ENCODE measurements around the gene MGAT5. TPM values are rescaled to one million over a fixed set of nuclear protein-coding genes. Genes with fewer than 3 reads are reported as not detected.

The MGAT5 gene
- total and polyA plus RNA-seq, 8 donors: 2.9 to 36.9 (median 19.6) TPM

DNA sequence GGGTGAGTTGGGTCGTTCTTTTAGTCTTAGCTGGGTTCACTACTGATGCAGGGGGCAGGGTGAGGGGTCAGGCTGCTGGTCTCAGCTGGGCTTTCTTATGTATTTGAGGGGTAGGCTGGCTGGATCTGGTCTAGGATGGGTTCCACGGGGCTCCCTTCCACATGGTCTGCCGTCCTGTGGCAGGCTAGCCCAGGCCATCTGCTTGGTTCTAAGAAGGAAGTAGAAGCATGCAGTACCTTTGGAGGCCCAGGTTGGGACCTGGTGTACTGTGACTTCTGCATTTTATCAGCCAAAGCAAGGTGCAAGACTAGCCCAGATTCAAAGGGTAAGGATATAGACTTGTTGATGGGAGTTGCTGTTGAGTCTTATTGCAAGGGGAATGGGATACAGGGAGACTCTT, 35.5 kb upstream of the MGAT5 start:
- Histone ChIP-seq H3K36me3 (no peaks in the 10 kb centered on the region), H3K4me1 (peaks cover 10 to 31% (median 11%) of the 10 kb centered on the region in 3 donors), H3K4me3 (no peak overlapping the region), H3K27me3 (no peaks in the 10 kb centered on the region), H3K27ac (no peak overlapping the region), H3K9me3 (no peaks in the 10 kb centered on the region)
- intact Hi-C loops (cut with DNase I): no loop called here
- 92 to 95% methylated on average over 3 of the region's 3 CpGs for WGBS, 2 donors
- ATAC-seq (no peak), FAIRE-seq (no peak), DNase-seq (no peak)
- TF ChIP-seq, protein P1, sequence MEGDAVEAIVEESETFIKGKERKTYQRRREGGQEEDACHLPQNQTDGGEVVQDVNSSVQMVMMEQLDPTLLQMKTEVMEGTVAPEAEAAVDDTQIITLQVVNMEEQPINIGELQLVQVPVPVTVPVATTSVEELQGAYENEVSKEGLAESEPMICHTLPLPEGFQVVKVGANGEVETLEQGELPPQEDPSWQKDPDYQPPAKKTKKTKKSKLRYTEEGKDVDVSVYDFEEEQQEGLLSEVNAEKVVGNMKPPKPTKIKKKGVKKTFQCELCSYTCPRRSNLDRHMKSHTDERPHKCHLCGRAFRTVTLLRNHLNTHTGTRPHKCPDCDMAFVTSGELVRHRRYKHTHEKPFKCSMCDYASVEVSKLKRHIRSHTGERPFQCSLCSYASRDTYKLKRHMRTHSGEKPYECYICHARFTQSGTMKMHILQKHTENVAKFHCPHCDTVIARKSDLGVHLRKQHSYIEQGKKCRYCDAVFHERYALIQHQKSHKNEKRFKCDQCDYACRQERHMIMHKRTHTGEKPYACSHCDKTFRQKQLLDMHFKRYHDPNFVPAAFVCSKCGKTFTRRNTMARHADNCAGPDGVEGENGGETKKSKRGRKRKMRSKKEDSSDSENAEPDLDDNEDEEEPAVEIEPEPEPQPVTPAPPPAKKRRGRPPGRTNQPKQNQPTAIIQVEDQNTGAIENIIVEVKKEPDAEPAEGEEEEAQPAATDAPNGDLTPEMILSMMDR (IDR thresholded peaks at IDR 0.05): no peak

DNA sequence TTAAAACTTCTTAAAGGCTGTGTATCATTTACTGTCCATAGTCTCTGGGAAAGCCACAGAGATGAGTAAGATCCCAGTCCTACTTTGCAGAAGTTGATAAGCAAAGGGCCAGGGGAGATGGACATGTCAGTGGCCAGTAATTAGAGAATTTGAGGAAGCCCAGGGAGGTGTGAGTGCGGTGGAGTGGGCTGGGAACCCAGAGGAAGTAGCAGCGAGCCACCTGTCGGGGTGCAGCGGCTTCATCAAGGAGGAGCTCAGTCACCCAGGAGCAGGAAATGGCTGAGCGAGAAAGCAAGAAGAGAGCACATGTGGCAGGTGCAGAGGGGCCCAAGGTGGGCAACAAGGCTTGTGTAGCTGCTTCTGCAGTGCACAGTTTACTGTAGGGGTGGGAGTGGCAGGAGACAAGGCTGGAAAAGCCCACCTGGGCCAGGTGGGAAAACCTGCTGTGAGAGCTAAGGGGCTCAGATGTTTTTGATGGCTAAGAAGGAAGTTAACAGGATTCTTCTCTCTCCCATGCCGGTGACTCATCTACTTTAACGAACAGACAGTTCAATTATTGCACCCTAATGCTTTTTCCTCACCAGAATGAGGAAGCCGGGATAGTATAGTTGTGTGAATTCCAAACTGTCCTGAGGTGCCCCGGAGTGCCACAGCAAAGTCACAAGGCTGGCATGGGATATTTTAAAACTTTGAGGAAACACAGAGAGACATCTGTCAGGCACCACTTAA, 34.8 kb upstream of the MGAT5 start:
- H3K27me3 ChIP-seq: no peaks in the 10 kb centered on the region
- TF ChIP-seq, protein P1 (IDR thresholded peaks at IDR 0.05): no peak
- H3K4me3 ChIP-seq: no peak overlapping the region
- 74 to 83% methylated on average over 9 of the region's 9 CpGs for WGBS, 2 donors
- intact Hi-C loops (cut with DNase I): no loop called here
- H3K27ac ChIP-seq: no peak overlapping the region
- DNase-seq: no peak
- H3K4me1 ChIP-seq: peaks cover 10 to 31% (median 11%) of the 10 kb centered on the region in 3 donors
- no peaks in the 10 kb centered on the region for H3K9me3 ChIP-seq
- ATAC-seq: peak in 3 of 4 donors; percentile 52 to 69 (median 54)
- no peaks in the 10 kb centered on the region for H3K36me3 ChIP-seq
- FAIRE-seq: no peak

DNA sequence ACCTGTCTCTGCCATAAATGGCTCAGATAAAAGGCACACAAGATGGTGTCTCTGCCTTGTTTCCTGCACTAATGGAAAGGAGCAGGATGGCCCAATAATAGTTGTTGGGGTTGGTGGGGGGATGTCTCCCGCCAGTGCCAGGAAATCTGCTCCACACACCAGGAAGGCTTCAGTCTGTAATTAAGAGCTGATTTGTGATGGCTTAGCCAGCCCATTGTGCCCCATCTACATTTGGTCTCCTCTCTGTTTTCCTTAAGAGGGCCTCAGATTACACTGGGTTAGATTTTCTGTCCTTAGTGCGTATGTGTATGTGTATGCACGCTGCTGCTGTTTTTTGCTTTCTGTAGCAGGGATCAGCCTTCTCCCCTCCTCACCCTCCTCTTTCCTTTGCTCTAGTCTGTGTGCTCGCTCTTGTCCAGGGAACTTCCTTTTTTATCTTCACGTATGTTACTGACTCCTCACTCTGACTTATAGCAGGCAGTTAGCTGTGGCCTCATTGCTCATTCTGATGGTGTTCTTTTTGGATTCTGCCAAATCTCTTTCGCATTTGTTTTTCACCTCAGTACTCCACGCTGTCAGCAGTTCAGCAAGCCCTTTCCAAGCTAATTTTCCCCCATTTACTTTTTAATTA, 33.4 kb upstream of the MGAT5 start:
- no peak for ATAC-seq
- TF ChIP-seq, protein P1 (IDR thresholded peaks at IDR 0.05): no peak
- H3K9me3 ChIP-seq: no peaks in the 10 kb centered on the region
- no peak for FAIRE-seq
- H3K4me3 ChIP-seq: no peak overlapping the region
- H3K4me1 ChIP-seq: peaks cover 10 to 31% (median 11%) of the 10 kb centered on the region in 3 donors
- no peaks in the 10 kb centered on the region for H3K36me3 ChIP-seq
- DNase-seq: no peak
- no peak overlapping the region for H3K27ac ChIP-seq
- H3K27me3 ChIP-seq: no peaks in the 10 kb centered on the region
- intact Hi-C loops (cut with DNase I): no loop called here
- WGBS, 2 donors: 94 to 96% methylated on average over 7 of the region's 7 CpGs

DNA sequence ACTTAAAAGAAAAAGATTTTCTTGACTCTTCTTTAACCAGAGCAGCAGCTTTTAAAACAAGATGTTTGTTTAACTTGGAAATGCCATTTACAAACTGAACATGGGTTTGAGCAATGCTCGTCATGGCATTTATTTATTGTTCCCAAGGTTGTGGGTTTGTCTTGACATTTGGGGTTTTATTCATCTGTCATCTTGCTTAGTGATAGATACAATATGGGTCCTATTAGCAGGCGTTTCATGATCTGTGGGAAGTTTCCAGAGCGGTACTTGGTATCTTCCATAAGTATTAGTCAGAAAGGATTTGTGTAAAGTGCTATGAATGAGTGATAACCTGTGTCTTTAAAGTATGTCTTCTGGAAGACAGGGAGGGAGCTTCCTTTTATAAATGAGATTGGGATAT, 29.9 kb upstream of the MGAT5 start:
- intact Hi-C loops (cut with DNase I): no loop called here
- ATAC-seq: no peak
- H3K36me3 ChIP-seq: no peaks in the 10 kb centered on the region

More for the DNA sequence above, 29.9 kb upstream of the MGAT5 start:
- Histone ChIP-seq H3K27me3 (no peaks in the 10 kb centered on the region), H3K4me1 (peaks cover 0 to 9% (median 0%) of the 10 kb centered on the region in 3 donors), H3K4me3 (no peak overlapping the region), H3K9me3 (no peaks in the 10 kb centered on the region), H3K27ac (no peak overlapping the region)
- TF ChIP-seq, protein P1 (IDR thresholded peaks at IDR 0.05): no peak
- DNase-seq (no peak), FAIRE-seq (no peak)
- 88 to 92% methylated on average over 3 of the region's 3 CpGs for WGBS, 2 donors

All from pancreas (tissue), 10 donors.